GM12892 (cell line): ENCODE results near the gene BMP5.

ENCODE experiments used
- DNase-seq: peaks from one replicate; pipeline ENCODE4 v3.0.0; 2011; ENCODE audit not compliant: insufficient read length
- FAIRE-seq: peaks from 2 replicates; lab custom pipeline; 2011; peaks lifted over from hg19 to GRCh38; lab: Jason Lieb, UNC
- POLR2A ChIP-seq: IDR thresholded peaks from 2 replicates; pipeline ENCODE4 v1.6.1; 2011; ENCODE audit warnings: low read depth, low read length, control low read depth
- POLR2AphosphoS5 ChIP-seq: IDR thresholded peaks from 2 replicates; pipeline ENCODE4 v1.6.1; 2011; ENCODE audit warnings: low read depth, low read length, control low read depth
- TAF1 ChIP-seq: IDR thresholded peaks from 2 replicates; pipeline ENCODE4 v1.6.1; 2011; ENCODE audit warnings: low read depth, mild to moderate bottlenecking, control low read depth, low read length, borderline replicate concordance

Gene BMP5

GRCh38 chr6:55825402-55826051, 49.9 kb downstream of the BMP5 start:
- TF ChIP-seq TAF1 (no peak), POLR2A (no peak), POLR2AphosphoS5 (no peak)
- FAIRE-seq (no peak), DNase-seq (no peak)

GRCh38 chr6:55822815-55823214, 52.6 kb downstream of the BMP5 start:
- FAIRE-seq (no peak), DNase-seq (no peak)
- TF ChIP-seq TAF1 (no peak), POLR2AphosphoS5 (no peak), POLR2A (no peak)

GRCh38 chr6:55822005-55822404, 53.4 kb downstream of the BMP5 start:
- DNase-seq (no peak), FAIRE-seq (no peak)
- no peak for TF ChIP-seq POLR2AphosphoS5
- no peak for TF ChIP-seq TAF1

GRCh38 chr6:55820696-55821095, 54.7 kb downstream of the BMP5 start:
- FAIRE-seq (no peak), DNase-seq (no peak)
- TF ChIP-seq POLR2AphosphoS5: no peak
- TF ChIP-seq POLR2A: no peak
- no peak for TF ChIP-seq TAF1

GRCh38 chr6:55819811-55820210, 55.6 kb downstream of the BMP5 start:
- no peak for DNase-seq
- TF ChIP-seq POLR2A (no peak), TAF1 (no peak), POLR2AphosphoS5 (no peak)
- FAIRE-seq: no peak

GRCh38 chr6:55818482-55818881, 56.9 kb downstream of the BMP5 start:
- TF ChIP-seq TAF1: no peak
- no peak for TF ChIP-seq POLR2AphosphoS5
- TF ChIP-seq POLR2A: no peak
- DNase-seq: no peak
- FAIRE-seq: no peak

GRCh38 chr6:55812509-55812908, 62.9 kb downstream of the BMP5 start:
- no peak for FAIRE-seq
- TF ChIP-seq POLR2AphosphoS5 (no peak), TAF1 (no peak), POLR2A (no peak)
- no peak for DNase-seq

- FAIRE-seq (no peak), DNase-seq (no peak)
- TF ChIP-seq POLR2A (no peak), TAF1 (no peak), POLR2AphosphoS5 (no peak)
Observed at GRCh38 chr6:55811074-55811473, 64.3 kb downstream of the BMP5 start.

GRCh38 chr6:55802259-55802658, 73.1 kb downstream of the BMP5 start:
- TF ChIP-seq POLR2A (no peak), POLR2AphosphoS5 (no peak), TAF1 (no peak)
- no peak for FAIRE-seq
- DNase-seq: no peak

GRCh38 chr6:55798571-55798970, 76.8 kb downstream of the BMP5 start:
- no peak for TF ChIP-seq TAF1
- no peak for TF ChIP-seq POLR2AphosphoS5
- TF ChIP-seq POLR2A: no peak
- DNase-seq (no peak), FAIRE-seq (no peak)

- DNase-seq (no peak), FAIRE-seq (no peak)
- no peak for TF ChIP-seq POLR2A
- no peak for TF ChIP-seq TAF1
- no peak for TF ChIP-seq POLR2AphosphoS5
Observed at GRCh38 chr6:55794136-55794812, 81.1 kb downstream of the BMP5 start.

GRCh38 chr6:55785273-55785672, 90.1 kb downstream of the BMP5 start:
- TF ChIP-seq POLR2AphosphoS5 (no peak), TAF1 (no peak), POLR2A (no peak)
- DNase-seq (no peak), FAIRE-seq (no peak)
